Panc1 (cell line): Measurements from ENCODE around the gene U2AF1.
"Not testable (repeated sequence)": the region's sequence is repeated elsewhere in the genome, so short reads cannot be mapped to it uniquely, and the experiment has no call there.

Source experiments
- REST ChIP-seq, 2 experiments: IDR thresholded peaks; 2 replicates each; pipeline ENCODE4 v1.6.1; 2011 to 2012; ENCODE audit warnings: low read depth in 2 of 2, control low read depth in 1 of 2, low read length in 1 of 2, mild to moderate bottlenecking in 1 of 2, moderate library complexity in 1 of 2; ENCODE audit not compliant: insufficient read depth in 1 of 2
- SIN3A ChIP-seq: IDR thresholded peaks from 2 replicates; pipeline ENCODE4 v1.6.1; 2012; ENCODE audit warnings: low read depth, mild to moderate bottlenecking, low read length, moderate library complexity, borderline replicate concordance; ENCODE audit not compliant: insufficient read depth
- TF ChIP-seq, protein P1 (sequence below): fragments of 450-650 bp; IDR thresholded peaks from 2 replicates; pipeline ENCODE4 v1.5.1; 2017; ENCODE audit warnings: mild to moderate bottlenecking

GRCh38 chr21:43066690-43067089 lies 40.7 kb downstream of the U2AF1 start:
- TF ChIP-seq, protein P1, sequence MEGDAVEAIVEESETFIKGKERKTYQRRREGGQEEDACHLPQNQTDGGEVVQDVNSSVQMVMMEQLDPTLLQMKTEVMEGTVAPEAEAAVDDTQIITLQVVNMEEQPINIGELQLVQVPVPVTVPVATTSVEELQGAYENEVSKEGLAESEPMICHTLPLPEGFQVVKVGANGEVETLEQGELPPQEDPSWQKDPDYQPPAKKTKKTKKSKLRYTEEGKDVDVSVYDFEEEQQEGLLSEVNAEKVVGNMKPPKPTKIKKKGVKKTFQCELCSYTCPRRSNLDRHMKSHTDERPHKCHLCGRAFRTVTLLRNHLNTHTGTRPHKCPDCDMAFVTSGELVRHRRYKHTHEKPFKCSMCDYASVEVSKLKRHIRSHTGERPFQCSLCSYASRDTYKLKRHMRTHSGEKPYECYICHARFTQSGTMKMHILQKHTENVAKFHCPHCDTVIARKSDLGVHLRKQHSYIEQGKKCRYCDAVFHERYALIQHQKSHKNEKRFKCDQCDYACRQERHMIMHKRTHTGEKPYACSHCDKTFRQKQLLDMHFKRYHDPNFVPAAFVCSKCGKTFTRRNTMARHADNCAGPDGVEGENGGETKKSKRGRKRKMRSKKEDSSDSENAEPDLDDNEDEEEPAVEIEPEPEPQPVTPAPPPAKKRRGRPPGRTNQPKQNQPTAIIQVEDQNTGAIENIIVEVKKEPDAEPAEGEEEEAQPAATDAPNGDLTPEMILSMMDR = not testable (repeated sequence)
- not testable (repeated sequence) for TF ChIP-seq REST (IDR thresholded peaks at IDR 0.05; ENCODE audit: insufficient read depth in 1 of 2, low read depth in 2 of 2, low read length in 1 of 2); SIN3A
